ENCODE measurements around the gene RHOBTB1. TPM values are rescaled to one million over a fixed set of nuclear protein-coding genes. Genes with fewer than 3 reads are reported as not detected.

The RHOBTB1 gene
- total RNA-seq, 1 donor from 2014 or later: 13.7 TPM

DNA sequence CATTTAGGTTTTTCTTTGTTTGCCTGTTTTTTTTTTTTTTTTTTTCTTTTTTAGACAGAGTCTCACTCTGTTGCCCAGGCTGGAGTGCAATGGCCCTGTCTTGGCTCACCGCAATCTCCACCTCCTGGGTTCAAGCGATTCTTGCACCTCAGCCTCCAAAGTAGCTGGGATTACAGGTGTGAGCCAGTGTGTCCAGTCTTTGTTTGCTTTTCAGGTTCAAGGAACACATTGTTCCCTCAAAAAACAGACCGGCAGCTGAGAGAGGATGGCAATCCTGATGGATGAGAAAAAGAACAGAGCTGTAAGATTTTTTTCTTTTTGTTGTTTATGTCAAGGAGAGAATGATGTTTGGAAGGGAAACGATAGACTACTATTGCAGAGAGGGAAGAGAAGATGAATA lies 23.3 kb upstream of the RHOBTB1 start:
- ATAC-seq: no peak
- intact Hi-C loops (cut with DNase I): loop anchor here (10.0 kb wide), 1 partner anchor 142 kb away; no protein-coding TSS in a partner anchor
- DNase-seq (ENCODE audit: low spot score): no peak

DNA sequence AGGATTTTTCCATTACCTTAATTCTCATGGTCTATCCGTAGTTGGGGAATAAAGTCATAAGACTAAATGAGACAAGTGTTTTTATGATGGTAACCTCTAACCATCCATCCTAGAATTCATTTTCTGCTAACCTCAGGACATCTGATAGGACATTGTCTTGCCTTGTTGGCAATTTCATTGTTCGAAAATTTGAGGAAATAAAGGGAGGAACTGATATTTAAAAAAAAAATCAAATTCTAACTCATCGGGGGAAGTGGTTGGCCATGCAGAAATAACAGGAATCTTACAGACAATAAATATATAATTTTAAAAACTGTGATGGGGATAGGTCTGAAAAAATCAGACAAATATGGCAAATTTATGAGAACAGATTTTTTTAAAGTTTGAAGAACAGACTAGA lies 21.7 kb upstream of the RHOBTB1 start:
- intact Hi-C loops (cut with DNase I): loop anchor here (10.0 kb wide), 1 partner anchor 141 kb away; no protein-coding TSS in a partner anchor
- no peak for ATAC-seq
- no peak for DNase-seq (ENCODE audit: low spot score)

DNA sequence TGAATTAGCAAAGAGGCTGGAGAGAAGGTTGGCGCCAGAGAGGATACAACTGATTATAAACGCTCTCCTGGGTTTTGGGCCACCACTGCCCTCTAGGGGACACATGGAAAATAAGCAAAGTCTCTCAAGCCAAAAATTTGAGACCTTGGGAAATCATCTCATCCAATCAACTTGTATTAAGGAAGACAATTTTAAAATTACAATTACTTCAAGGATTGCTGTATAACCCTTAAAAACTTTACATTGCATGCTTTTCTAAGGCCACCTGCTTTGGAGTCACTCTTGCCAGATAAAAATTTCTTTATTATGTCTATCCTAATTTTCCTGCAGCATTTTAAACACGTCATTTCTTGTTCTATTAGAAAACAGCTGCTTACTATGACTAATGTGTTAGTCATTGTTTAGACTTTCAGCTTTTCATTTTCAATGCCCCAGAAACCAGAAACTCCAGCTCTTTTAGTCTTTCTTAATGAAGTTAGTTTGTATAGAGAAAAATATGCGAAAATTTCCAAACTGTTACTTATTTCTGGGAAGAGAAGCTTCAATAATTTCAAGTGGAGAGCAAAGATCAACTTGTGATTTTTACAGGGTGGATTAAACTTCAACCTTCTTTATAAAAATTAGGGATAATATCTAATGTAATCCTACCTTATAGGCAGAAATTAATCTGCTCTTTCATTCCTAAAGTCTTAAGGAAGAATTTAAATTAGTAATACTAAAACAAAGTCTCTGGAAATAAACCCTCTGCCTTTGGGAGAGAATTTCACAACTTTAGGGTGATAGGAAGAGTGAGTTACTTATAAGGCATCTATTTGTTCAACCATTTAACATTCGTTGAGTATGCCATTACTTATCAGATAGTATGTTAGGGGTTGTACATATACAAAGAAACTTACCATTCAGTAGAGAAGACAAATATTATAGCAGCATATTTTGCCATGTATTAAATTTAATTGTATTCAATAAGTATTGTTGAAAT lies 20.6 kb upstream of the RHOBTB1 start:
- intact Hi-C loops (cut with DNase I): loop anchor here (10.0 kb wide), 1 partner anchor 140 kb away; no protein-coding TSS in a partner anchor
- ATAC-seq (peak; percentile 90), DNase-seq (ENCODE audit: low spot score) (peak; percentile 74)

DNA sequence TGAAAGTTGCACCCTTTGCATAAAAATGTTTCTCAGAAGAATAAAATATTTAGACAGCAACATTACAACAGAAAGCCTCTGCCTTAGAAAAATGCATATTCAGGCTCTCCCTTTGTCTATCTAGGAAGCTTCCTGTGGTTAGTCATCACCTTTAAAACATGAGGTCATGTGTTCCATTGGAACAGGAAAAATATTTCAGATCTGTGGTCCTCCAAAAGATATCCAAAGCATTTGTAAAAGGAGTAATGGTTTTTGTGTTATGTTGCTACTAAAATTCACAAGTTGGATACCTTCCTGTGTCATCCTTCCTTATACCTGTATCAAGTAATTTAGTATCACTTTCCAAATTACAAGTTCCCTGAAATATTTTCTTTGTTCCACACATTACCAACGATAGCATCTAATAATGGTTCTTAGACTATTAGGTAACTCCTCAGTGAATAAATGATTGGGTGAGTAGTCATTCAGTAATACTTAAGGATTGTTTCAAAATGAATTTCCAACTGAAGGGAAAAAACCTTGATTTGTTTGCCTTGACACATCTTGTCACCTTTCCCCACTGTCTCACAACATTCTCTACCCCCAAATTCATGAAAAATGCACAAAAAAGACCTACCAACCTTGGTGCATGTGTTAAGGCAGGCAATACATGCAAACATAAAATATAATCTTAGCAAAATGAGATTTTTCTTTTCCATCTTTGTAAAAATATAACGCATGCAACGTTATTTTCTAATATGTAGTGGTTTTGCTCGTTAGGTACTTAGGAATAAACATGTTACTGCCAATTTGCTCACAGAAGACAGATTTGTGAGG lies 19.7 kb upstream of the RHOBTB1 start:
- intact Hi-C loops (cut with DNase I): loop anchor here (10.0 kb wide), 1 partner anchor 139 kb away; no protein-coding TSS in a partner anchor
- DNase-seq (ENCODE audit: low spot score) (no peak), ATAC-seq (no peak)

DNA sequence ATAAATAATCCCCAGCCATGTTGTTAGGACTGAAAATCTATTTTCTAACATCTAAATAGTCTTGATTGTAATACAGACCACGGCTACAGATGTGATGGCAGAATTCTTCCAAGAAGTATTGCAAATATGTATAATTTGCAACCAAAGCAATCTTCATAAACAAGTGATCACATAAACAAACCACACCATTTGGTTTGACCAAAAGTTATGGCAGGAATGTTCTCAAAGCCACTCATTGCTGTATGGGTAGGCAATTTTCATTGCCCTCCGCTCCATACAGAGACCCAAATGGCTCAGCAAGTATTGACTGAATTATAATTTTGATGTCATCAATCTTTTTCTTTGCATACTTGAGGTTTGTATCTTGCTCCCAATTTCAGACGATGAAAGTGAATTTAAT lies 19.0 kb upstream of the RHOBTB1 start:
- intact Hi-C loops (cut with DNase I): loop anchor here (10.0 kb wide), 1 partner anchor 138 kb away; no protein-coding TSS in a partner anchor
- ATAC-seq: no peak
- no peak for DNase-seq (ENCODE audit: low spot score)

DNA sequence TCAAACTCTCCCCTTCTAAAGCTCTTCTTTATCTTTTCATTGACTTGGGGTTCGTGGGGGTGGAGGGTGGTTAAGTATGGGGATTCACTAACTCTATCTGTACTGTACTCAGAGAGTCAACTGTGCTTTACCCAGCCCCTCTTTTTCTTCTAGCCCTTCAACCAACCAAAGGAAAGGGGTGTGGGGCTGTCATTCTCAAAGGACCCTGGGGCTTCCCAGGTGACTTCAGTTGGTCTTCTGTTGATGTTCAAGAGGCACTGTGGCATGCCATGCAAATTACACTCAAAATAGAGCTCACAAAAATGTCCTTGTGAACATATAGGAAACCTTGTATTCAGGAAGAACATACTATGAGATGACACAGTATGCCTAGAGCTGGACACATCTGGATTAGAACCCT lies 16.9 kb upstream of the RHOBTB1 start:
- intact Hi-C loops (cut with DNase I): loop anchor here (10.0 kb wide), 1 partner anchor 136 kb away; no protein-coding TSS in a partner anchor
- no peak for DNase-seq (ENCODE audit: low spot score)
- ATAC-seq: no peak

DNA sequence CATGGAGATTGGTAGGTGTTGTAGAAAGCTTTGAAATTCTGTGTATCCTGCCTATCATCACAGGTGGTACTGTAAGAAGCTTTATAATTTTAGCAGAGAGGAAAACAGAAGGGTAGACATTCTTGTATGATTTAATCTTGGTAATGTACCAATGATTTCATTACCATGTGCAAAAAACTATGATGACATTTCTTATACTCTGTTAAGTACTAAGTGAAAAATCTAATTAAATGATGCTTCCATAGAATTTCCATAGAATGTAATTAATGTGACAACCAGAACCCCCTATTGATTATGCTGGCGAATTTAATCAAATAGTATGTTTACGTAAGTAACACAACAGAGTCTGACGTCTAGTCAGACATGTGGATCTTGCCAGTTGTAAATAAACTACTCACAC lies 16.0 kb upstream of the RHOBTB1 start:
- ATAC-seq (no peak), DNase-seq (ENCODE audit: low spot score) (no peak)
- intact Hi-C loops (cut with DNase I): loop anchor here (10.0 kb wide), 1 partner anchor 135 kb away; no protein-coding TSS in a partner anchor

DNA sequence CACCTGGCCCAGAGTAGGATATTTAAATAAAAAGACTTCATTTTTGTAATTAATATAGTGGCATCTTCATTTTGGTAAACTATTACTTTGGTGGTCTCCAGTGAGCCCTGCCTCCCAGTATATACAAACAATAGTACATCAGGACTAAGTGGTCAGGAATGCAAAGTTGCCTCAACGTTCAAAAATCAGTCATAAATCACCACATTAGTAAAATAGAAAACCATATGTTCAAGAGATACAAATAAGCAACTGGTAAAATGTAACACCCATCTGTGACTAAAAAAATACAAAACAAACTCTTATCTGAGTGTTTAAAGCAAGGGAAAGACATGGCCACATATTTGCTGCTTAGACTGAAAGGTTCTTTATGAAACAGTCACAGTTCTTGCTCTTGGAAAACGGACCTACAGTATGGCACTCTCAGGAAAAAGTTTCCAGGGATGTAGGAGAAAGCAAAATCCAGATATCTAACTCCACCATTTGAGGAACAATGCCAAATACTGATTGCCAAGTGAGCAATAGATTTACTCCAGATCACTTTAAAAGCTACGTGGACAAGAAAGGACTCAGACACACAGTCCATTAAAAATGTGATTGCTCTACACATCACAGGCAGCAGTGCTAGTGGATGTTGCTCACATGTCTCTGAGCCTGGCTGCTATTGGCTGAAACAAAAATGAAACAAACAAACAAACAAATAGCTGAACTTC lies 15.1 kb upstream of the RHOBTB1 start:
- intact Hi-C loops (cut with DNase I): no loop called here
- DNase-seq (ENCODE audit: low spot score) (no peak), ATAC-seq (no peak)

DNA sequence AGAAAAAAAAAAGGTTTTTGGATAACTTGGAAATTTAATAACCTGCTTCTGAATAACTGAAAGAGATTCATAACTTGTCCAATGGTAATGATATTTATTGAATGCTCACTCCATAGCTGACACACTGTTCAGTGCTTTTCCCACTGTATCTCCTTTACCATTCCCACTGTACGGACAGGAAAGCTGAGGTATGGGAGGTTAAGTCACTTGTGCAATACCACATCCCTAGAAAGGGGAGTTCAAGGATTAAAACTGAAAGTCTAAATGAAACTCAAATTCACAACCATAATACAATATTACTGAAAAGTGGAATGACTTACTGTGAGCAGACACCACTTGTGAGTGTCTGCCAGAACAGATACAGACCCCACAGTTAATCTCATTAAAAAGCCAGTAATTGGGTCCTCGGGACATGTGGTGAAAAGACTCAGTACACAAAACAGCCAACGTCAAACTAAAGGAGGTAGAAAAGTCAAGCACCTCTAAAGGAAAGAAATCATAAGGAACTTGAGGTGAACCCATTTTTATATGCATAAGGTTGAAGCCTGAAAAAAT lies 13.8 kb upstream of the RHOBTB1 start:
- intact Hi-C loops (cut with DNase I): no loop called here
- DNase-seq (ENCODE audit: low spot score) (no peak), ATAC-seq (no peak)

DNA sequence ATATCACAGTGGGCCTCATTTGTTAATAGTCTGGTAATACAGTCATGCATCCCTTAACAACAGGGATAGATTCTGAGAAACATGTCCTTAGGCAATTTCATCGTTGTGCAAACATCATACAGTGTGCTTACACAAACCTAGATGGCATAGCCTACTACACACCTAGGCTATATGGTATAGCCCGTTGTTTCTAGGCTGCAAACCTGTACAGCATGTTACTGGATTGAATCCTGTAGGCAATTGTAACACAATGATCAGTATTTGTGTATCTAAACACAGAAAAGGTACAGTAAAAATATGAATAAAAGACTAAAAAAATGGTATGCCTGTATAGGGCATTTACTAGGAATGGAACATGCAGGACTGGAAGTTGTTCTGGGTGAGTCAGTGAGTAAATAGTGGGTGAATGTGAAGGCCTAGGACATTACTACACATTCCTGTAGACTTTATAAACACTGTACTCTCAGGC lies 12.0 kb upstream of the RHOBTB1 start:
- DNase-seq (ENCODE audit: low spot score) (no peak), ATAC-seq (no peak)
- intact Hi-C loops (cut with DNase I): no loop called here

DNA sequence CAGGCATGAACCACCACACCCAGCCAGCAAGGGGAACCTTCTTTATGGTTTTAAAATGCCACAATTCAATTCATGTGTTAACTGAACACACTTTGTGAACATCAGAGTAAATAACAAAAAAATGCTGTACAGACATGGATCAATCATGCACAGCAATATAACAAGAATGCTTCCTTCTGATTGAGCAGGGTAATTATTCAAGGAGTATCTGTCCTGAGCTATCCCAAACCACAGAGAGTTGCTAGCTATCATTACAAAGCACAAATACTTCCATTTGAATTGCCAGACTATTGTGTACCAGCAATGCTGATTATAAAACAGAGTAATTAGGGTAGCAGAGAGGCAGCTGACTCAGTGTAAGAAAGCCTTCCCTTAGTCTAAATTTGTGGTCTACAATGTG lies 11.3 kb upstream of the RHOBTB1 start:
- intact Hi-C loops (cut with DNase I): no loop called here
- ATAC-seq: no peak
- DNase-seq (ENCODE audit: low spot score): no peak

DNA sequence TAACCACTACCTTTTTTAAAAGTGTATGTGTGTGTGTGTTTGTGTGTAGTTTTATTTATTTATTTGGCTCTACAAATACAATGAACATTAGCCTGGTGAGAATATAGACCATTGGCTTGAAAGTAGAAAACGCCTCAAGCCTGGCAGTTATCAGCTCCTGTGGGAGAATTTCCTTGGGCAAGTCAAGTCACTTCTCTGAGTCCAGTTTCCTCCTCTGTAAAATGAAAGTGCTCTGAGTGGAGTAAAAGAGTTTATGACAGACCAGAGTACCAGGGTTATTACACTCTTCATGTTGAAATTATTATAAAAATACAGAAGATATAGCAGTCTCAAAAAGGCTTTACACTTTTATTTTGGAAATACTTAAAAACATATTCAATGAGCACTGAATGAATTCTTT lies 10.1 kb upstream of the RHOBTB1 start:
- DNase-seq (ENCODE audit: low spot score) (no peak), ATAC-seq (no peak)
- intact Hi-C loops (cut with DNase I): no loop called here

DNA sequence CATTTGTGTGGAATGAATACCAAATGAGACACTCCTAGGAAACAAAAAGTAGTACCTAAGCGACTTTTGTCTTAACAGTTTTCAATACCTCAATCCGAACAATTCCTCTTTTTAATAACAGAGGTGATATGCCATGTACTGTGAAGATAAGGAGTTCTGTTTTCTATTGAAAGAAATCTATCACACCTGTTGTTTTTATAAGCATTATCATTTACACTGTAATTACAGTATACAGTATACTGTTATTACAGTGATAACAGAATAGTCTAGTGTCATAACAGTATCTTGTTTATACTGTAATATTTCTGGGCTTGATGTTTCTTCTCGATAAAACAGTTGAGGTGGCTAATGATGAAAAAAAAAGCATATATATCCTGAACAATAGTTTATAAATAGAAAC lies 9.4 kb upstream of the RHOBTB1 start:
- no peak for DNase-seq (ENCODE audit: low spot score)
- no peak for ATAC-seq
- intact Hi-C loops (cut with DNase I): no loop called here

DNA sequence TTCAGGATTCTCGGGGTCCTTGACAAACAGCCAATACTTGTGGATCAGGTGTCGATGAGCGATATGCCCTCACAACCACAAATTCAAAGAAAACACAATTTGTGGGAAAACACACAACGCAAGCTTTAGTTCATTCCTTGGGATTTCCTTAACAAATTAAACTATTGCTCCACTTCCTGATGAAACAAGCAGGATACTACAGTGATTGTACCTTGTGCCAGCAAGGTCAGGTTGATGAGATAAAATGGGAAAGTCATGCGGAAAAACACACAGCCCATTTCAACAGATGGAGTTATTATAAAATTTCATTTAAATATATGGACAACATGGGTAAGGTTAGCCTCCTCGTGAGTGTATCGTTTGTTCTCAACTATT lies 8.8 kb upstream of the RHOBTB1 start:
- no peak for ATAC-seq
- intact Hi-C loops (cut with DNase I): no loop called here
- DNase-seq (ENCODE audit: low spot score): no peak

DNA sequence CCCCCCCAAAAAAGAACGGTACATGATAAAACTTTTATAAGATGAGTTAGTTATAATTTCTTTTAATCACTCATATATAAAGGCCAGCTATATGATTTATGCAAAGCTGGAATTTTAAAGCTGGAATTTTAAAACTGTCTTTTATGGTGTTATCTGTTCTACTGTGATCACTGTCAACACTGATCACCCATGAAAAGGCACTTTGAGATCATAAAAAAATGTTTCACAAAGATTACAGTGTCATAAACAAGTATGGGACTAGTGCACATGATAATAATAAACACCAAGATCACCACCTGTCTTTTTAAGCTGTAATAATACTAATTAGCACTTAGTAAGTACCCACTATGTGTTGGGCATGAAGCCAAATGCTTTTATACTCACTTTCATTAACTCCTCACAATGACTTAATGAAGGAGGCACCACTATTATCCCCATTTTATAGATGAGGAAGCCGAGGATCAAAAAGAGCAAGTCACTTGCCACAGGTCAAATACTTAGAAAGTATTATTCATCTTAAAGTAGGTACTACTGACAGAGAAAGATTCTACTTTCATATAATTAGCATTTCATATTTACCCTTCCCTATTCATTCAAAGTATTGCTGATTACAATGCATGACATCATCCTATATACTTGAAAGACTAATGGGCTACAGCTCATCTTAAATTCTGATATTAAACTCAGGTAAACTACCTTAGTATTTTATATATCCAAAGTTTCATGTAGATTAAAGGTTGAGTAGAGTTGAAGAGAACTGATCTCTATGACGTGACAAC lies 8.3 kb upstream of the RHOBTB1 start:
- DNase-seq (ENCODE audit: low spot score) (no peak), ATAC-seq (no peak)
- intact Hi-C loops (cut with DNase I): no loop called here

DNA sequence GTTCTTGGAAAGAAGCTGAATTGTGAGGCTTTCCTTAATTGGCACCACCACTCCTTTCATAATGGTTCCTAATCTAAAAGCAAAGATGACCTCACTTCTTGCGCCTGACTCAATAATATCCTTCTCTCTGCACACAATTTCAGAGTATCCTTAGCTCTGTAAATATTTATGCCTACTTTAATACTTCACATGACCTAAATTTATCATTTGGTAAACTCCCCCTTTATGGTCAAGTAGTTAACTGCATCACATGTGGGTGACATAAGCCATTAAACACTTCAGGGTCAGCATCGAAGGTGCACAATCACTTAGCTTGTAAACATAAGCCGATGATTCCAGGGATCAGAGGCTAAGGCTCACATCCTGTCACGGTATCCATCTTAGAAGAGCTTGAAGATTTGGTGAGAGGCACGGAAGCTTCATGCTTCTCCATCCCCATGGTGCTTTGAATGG lies 7.3 kb upstream of the RHOBTB1 start:
- ATAC-seq (no peak), DNase-seq (ENCODE audit: low spot score) (no peak)
- intact Hi-C loops (cut with DNase I): no loop called here

DNA sequence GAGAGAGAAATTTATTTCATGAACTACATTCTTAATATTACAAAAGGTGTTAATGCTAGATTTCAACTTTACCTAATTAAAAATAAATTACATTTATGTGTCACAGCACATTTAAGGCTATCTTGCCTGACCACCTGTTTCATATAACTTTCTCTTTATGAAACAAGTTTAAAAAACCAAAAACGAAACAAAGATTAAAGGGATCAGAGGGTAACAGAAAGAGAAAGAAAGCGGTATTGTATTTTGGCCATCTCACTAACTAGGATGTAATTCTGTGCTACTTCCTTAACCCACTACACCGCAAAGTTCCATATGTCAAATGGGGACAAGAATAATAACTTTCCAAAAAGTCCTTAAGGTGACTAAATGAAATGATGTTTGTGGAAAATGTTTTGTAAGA lies 6.3 kb upstream of the RHOBTB1 start:
- DNase-seq (ENCODE audit: low spot score) (no peak), ATAC-seq (no peak)
- intact Hi-C loops (cut with DNase I): no loop called here

DNA sequence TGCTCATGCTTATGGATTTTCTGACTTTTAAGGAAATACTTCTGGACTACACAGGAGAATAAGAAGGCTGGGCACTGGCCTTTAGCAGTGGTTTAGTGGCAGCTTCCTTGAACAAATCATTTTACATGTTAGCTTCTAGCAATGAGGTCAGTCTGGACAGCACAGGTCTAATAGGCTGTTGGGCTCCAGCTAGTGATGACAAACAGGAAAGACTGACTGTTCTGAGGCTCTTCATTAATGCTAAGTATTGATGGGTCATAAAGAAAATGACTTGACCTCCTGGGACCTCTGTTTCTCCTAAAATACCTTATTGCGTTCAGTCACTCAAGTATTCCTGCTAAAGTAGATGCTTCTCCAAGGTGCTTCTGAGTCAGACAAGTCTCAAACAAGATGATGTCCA lies 4.9 kb upstream of the RHOBTB1 start:
- intact Hi-C loops (cut with DNase I): no loop called here
- DNase-seq (ENCODE audit: low spot score): no peak
- ATAC-seq: no peak
